ENCODE measurements around the gene GNAZ.
A peak's percentile ranks its signal among the peaks of the same experiment; 100 is the strongest.

Gene GNAZ

DNA sequence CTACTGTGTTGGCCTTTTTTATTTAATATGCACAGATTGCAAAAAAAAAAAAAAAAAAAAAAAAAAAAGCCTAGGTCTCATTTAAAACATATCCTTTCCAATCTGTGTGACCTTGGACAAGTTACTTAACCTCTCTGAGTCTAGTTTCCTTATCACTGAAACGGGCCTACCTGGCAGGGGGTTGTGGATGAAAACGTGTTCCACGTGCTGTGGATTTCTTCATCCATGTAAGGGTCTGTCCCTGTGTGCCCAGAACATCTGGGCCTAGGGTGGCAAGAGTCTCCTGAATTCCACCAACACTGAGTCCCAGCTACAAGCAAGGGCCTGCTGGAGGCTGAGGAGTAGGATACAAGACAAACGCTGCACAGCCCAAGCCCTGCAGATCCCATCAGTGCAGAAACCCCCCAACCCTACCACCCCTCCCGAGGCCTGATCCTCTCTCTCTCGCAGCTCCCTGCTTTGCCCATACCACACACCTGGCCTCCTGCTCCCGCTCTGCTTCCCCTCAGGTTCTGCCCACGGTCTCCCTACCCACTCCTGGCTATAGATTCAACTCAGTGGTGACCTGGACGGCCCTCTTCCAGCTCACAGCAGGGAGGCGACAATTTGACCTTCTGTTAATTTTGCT lies 4.7 kb upstream of the GNAZ start:
- no peak for DNase-seq

DNA sequence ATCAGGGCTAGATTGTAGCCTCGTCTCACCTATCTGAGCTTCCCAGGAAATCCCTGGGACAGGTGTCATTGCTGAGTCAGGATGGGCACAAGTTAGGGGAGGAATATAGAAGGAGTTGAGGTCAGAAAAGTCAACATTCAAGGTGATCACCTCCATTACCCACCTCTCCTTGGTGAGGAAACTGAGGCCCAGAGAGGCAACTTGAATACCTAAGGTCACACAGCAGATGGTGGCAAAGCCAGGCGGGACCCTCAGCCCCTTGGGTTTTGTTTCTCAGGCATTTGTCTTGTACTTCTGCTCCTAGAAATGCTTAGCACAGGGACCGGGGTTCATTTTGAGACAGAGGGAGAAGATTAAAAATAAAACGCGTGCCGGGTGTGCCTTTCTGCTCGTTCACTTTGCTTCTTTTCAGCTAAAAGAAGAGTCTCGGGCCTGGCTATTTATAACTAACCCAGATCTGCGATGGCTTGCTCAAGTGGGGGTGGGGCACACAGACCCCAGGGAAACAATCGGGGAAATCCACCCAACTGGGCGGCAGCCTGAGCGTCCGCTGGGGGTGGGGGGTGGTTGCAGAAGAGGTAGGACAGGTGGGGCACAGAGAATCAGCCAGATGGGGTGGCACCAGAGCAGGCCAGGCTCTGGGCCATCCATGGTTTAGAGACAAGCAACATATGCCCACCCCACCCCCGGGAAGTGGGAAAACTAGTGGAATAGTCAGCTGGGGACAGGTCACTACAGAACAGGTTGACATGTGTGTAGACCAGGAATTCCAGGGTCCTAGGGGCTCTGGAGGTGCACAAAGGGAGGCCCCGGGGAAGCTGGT lies 3.9 kb upstream of the GNAZ start:
- DNase-seq = no peak

DNA sequence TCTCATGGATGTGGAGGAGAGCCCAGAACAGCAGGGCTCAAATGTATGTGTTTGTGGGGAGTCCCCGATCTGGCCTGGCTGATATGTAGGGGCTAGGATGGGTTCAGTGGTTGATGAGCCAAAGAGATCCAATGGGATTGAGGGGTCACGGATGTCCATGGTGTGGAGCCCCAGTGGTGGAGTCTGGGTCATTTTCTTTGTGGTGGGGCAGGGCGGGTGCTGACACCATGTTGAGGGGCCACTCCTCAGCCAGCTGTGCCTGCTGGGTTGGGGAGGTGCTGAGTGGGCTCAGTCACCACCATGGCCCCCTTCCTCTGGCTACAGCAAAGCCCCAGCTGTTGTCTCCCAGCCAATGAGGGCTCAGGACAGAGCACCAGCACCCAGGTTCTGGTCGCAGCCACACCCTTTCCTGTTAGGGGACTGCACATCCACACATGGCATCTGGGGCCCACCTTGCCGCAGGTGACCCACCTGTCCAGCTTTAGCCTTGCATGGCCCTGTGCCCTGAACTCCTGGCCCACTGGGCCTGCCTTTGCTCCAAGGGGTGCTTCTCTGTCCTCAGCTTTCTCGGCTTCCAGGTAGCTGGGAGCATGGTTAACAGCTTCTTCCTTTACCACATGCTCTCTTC lies 3.2 kb upstream of the GNAZ start:
- DNase-seq = no peak

DNA sequence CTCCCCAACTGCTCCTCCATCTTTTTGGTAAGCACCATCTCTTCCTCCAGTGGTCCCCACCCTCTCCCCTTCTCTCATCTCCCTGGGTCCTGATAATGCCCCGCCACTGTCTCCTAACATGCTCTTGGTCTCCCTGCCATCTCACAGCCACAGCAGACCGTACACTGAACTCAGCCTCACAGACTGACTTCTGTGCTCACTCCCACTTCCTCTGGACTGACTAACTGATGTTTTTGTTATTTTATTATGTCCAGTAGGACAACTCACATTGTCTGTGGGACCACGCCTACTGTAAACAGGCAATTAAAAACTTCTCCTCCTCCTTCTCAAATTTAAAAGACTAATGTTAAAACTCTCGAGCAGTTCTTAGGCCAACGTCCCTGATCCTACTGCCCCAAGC lies 2.6 kb upstream of the GNAZ start:
- DNase-seq = no peak

DNA sequence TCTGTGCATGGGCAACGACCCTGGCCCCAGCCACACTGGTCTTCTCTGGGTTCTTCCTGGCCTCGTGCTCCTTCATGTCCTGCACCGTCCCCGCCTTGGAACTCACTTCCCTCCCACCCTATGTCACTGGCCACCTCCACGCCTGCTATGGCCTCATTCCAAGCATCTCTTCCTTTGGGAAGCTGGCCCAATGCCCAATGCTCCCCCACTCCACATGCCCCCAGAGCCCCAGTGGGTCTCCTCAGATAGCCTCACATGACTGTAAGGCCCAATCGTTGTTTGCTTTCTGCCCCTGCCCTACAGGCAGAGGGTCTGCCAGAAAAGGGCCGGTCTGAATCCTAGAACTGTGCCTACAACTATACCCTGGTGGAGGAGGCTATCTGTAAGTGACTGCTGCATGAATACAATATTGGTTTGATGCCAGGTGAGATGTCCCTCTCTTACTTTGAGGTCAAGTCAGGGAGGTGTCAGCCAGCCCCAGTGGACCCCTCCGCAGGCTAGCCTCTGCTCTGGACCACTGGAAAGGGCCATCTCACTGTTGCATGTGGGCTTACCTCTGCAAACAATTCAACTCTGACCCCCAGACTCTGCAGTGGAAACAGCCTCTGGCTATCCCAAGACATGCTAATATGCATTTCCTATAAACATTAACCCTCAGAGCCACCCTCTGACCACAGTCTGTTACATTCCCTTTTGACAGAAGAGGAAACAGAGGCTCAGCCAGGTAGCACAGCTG lies 2.1 kb upstream of the GNAZ start:
- DNase-seq = no peak

DNA sequence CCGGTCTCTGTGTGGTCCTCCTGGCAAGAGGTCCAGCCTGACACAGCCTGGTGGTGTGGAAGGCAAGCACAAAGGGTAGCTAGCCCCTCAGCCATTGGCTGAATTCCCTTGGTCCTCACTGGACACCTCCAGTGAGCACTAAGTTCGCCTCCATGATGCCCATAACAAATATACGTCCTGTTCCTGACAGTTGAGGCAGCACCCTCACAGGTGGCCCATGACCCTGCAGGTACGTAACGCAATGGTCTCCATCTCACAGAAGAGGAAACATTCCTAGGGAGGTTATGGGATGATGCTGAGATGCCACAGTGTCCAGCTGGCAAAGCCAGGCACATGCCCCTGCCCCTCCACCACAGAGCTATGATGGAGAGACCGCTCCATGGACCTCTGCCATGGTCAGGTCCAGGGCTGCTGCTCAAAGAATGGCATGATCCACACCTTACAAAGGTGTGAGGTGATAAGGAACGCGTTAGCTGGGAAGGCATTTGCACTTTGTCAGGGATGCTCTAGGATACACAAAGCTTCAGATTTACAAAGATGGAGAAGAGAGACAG lies 1.4 kb upstream of the GNAZ start:
- DNase-seq = no peak

DNA sequence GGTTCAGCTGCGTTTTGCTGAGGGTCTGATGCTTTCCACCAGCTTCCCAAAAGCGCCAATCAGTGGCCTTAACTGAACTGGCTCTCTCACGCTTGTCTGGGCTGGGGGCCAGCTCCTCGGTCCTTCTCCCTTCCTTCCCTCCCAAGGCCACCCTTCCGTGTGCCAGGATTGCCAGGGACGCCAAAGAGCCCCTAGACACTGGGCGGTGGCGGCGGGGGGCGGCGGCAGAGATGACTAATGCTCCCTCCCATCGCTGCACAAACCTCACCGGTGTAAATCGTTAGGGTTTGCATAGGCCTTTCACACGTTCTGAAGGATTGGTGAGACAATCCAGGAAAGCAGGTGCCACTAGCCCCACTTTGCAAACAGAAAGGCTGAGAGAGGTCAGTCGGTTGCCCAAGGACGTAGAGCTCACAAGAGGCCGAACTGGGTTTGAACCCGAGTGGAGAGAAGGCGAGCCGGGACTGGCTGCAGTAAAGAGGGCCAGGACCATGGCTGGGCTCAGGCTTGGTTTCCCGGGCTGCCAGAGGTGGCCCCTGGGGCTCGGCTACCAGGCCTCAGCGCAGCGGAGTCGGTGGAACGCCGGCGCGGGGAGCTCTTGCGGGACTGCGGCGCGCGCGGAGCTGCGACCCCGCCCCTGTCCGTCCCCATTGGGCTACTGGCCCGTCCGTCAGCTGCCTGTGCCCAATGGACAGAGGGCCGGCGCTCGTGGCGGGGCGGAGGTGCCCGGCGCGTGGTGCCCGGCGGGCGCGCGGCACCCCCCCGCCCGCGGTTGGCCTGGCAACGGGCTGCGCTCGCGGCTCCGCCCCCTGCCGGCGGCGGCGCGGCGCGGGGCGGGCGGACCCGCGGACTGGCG lies 589 bp upstream of the GNAZ start:
- DNase-seq = peak; percentile 95

DNA sequence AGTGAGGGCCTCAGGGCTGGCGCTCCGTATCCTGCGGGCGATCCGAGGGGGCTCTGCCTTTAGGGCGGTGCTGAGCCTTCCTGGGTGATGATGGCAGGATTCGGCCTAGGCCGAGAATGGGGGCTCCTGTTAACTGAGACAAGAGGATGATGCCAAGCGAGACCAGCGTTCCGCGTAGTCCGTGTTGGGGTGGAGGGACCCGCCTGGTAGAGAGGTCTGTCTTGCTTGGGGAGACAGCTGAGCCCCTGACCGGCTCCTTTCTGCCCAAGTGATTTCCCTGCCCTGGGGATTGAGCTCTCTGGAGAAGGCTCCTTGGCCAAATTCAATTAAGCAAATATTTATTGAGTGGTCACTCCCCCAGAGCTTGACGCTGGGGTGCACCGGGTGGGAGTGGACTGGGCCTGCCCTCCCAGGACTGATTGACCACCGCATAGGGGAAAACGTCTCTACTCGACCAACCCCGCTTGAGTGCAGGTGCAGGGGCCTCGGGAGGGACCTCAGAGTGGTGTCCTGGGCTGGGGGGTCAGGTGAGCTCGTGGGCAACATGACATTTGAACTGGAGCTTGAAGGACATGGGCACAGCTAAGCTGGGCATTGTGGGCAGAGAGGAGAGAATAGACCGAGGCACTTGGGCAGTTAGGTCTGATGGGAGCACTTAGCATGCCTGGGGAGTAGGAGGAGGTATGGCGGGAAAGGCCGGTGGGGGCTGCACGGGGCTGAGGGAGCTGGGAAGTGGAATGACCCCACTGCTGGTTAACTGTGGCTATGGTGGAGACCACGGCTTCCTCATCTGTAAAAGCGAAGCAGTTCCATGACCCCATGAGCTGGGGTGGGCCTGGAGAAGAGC lies 1.1 kb downstream of the GNAZ start:
- DNase-seq = peak; percentile 54

DNA sequence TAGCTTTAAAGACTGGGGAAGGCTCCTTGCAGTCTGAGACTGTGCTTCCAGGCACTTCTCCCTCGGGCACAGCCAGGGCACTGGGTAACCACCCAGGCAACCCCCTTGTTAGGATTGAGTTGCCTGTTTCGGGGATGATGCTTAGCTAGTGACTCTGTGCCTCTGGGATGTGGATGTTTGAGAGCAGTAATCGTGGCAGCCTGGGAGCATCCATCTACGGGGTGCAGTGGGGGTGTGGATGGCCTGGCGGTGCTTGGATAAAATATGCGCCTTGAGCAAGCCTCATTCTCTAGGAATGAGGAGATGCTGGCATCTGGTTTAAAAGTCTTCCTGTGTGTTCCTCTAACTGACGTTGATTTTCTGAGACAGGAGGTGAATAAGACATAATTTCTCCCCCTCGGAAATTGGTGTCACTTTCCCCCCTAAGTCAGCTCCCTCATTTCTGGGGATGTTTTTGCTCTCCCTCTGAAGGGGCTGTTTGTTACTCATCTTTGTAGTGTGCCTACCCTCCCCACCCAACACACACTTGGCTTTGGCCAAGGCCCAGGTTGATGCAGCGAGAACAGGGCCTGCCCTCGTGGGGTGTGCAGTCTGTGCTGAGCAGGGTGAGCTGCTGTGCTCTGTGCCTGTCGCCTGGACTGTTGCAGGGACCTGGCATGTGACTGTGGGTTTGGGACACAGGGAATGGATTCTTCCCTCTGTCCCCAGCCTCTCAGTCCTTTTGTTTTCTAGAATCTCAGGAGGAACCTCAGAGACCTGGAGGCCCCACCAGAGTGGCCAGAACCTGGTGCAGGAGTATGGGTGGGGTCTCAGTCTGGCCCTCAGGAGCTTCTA lies 2.0 kb downstream of the GNAZ start:
- peak; percentile 45 for DNase-seq

DNA sequence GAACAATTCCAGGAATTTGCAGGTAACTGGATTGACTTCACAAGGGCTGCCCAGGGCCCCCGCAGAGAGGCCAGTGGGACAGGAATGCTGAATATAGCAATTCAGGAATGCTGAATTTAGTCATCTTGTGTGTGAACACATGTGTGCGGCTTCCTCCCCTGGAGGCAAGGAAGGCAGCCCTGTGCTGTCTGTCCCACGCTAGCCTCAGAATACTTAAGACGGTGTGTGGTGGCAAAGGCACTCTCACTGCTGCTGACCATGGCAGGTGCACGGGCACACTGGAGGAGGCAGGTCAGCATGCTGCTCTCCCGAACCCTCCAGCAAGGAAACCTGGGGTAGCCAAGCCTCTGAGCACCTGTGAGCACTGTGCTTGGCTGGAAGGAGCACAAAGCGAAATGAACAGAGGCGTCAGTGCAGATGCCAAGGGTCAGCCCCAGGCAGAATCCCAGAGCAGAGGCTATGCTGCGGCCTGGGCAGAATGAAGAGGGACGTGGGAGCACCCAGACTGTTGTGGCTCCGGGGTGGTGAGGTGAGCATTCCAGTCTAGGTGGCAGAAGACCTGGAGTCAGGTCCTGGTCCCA lies 2.7 kb downstream of the GNAZ start:
- no peak for DNase-seq

DNA sequence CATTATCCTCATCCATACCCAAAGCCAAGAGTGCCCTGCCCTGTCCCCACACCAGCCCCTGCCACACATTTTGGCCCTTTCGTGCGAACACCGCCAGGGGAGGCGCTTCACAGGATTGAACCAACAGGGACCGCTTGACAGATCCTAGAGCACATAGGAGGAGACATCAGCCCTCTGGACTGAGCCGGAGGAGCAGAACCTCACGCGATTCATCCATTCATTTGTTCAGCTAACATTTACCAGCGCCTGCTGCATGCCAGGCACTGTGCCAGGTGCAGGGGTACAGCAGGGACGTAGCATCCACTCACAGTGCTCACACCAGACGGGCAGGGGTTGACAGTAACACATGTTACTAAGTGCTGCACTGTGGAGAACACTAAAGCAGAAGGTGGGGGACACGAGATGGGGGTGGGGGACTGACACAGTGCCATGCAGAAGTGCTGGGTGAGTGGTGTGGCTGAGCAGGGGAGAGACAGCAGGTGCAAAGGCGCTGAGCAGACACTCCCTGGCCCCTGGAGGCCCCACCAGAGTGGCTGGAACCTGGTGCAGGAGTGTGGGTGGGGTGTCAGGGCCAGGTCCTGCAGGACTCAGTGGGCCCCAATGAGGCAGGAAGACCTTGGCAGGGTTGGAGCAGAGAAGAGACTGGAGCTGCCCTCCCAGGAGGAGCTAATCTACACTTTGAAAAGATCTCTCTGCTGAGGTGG lies 3.4 kb downstream of the GNAZ start:
- DNase-seq = no peak

DNA sequence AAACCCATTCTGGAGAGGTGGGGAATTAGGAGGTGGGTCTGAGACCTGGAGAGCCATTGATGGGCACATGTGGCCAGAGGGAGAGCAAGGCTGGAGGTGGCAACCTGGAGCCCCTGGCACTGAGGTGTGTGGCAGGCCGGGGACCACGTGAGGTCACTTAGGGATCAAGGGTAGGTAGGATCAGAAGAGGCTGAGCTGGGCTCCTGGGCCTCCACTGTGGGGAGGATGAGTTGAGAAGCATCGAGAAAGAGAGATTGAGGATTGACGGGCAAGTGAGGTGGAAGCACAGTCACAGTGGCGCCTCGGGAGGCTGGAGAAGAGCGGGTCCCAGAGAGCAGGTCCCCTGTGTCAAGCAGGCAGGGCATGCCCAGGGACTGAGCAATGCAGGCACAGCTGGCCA lies 4.1 kb downstream of the GNAZ start:
- DNase-seq = no peak

DNA sequence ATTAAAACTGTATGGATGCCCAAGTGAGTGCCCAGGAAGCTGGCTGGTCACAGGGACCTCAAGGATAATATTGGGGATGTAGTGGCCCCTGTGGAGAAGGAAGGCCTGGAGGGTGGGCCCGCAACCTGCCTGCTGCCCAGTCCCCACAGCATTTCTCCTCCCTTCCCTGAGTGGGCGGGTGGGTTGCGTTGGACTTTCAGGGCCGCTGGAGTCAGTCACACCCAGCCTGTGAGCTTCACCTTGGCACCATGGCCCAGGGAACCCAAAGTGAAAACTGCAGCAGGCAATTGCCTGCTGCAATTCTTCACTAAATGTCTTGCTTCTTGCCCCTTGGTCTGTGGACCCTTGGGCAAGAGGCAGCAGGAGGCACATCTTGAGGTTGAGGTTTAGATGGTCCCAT lies 4.7 kb downstream of the GNAZ start:
- DNase-seq = no peak

DNA sequence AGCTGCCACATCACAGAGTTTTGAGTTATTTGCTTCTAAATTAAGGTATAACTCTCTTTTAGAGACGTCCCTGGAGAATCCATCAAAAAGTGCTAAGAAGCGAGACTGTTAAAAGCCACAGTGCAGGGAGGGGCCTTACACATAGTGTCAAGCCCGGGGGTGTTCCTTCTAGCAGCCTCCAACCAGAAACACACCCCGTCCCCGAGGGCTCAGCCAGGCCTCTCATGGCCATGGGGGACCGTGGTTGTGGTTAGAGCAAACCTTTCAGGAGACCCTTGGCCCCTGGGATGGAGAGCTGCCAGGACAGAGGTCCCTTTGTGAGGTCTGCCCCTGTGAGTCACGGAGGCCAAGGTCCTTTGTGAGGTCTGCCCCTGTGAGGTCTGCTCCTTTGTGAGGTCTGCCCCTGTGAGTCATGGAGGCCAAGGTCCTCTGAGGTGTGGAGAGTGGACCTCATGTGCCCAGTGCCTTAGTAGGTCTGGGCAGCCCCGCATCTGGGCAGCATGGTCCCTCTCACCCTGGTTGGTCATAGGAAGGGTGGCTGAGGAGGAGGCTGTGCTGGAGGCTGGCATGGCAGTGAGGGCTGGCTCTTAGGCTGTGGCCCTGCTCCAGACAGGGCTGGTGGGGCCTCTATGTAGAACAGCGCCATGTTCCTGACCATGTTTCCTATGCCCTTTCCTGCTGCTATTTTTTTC lies 5.4 kb downstream of the GNAZ start:
- no peak for DNase-seq

DNA sequence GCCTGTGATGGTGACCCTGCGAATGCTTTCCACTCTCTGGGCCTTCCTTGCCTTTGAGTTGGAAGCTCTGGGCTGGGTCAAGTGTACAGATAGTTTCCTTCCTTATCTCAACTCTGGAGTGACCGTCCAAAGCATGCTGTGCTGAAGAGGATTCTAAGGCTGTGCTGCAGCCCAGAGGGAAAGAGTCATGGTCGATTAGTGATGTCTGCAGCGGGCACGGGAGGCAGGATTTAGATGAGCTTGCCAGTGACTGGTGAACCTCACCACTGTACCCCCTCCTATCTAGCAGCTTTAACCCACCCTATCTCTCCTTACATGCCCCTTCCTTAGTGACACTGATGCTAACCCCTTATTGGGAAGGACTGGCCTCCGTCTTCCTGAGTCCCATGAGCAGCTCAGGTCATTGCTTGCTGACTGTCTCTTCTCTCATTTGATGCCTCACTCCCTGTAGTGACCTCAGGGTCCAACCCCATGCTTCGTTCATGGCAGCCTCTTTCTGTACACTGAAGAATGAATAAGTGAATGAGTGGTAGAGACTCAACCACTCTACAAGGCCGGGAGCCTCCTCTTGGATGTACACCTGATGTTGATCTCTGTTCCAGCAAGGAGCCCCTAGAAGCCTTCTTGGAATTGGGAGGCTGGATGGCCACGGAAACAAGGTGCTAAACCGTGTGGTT lies 6.7 kb downstream of the GNAZ start:
- no peak for DNase-seq

DNA sequence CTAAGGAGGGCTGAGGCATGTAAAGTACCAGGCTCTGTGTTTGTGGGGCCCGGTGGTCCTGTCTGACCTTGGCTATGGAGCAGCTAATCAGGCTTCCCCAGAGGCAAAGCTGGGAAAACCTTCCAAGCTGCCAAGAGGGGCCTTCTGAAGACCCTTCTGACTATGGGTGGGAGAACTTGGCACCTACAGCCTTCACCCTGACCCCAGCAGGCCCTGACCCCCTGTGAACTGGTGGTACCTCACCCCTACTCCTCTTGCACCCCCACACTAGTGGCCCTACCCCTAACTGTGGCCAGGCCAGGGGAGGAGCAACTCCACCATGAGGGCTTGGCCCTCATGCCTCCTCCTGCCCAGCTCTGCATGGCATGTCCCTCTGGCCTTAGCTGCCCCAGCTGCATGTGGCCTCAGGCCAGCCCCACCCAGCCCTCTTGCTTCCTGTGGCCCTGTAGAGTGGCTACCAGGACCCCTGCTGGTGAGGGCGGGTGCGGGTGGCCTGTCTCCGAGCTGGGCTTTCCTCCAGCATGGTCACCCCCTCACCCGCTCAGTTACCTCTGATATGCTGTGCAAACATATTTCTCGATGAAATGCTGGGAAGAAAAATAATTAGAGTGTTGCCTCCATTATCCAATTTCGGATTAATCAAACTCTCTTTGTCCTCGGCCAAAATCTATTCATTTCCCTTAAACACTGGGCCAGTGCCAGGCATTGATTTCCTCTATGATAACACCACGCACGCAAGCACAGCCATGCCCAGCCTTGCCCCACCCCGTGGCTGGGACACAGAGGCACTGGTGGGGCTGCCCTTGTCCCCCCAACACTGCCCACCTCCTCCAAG lies 7.5 kb downstream of the GNAZ start:
- no peak for DNase-seq

DNA sequence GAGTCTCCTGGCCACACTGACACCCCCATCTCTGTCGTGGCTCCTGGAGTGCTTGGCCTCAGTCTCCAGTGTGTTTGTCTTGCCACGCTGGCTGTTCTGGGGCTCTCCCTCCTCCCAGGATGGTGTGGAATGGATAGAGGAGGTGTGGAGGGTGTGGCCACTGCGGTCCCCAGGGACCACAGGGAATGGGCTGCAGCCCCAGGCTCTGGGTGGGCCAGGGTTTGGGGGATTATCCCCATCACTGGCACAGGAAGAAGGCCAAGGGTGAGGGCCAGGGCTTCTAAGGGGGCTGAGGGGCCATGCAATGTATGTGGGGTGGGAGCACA lies 8.1 kb downstream of the GNAZ start:
- DNase-seq = no peak
